Mesothelial cell of epicardium (in vitro differentiated cells): ENCODE measurements around the gene C20orf96. TPM values are rescaled to one million over a fixed set of nuclear protein-coding genes. Genes with fewer than 3 reads are reported as not detected.
"Not testable (repeated sequence)": the region's sequence is repeated elsewhere in the genome, so short reads cannot be mapped to it uniquely, and the experiment has no call there.

Source experiments
- DNase-seq, 2 experiments: peaks; one replicate each; pipeline ENCODE4 v3.0.0; 2021; ENCODE audit warnings: low spot score in 2 of 2; ENCODE audit not compliant: unreplicated experiment in 2 of 2
- H3K27ac Mint-ChIP-seq: 2 replicates; pipeline ENCODE4 v1.8.0; 2021; ENCODE audit warnings: mixed read lengths
- H3K27me3 Mint-ChIP-seq: 2 replicates; pipeline ENCODE4 v1.8.0; 2021; ENCODE audit warnings: low read depth, mixed read lengths
- H3K36me3 Mint-ChIP-seq: 2 replicates; pipeline ENCODE4 v1.8.0; 2021; ENCODE audit warnings: mixed read lengths
- H3K4me1 Mint-ChIP-seq: 2 replicates; pipeline ENCODE4 v1.8.0; 2021; ENCODE audit warnings: mixed read lengths
- H3K4me3 Mint-ChIP-seq: 2 replicates; pipeline ENCODE4 v1.8.0; 2021; ENCODE audit warnings: mild to moderate bottlenecking, moderate library complexity, mixed read lengths
- H3K9me3 Mint-ChIP-seq: 2 replicates; pipeline ENCODE4 v1.8.0; 2021; ENCODE audit warnings: mixed read lengths
- total RNA-seq: library from RNA; stranded (reverse); gene quantifications from 3 replicates; pipeline ENCODE4 v1.2.1, GENCODE V29; 2021
- TF ChIP-seq, protein P1 (sequence below): fragments of 200-600 bp; sonication (generic); IDR thresholded peaks from one replicate; pipeline ENCODE4 v1.5.0; 2021; ENCODE audit warnings: antibody characterized with exemption; ENCODE audit not compliant: unreplicated experiment

The C20orf96 gene, protein sequence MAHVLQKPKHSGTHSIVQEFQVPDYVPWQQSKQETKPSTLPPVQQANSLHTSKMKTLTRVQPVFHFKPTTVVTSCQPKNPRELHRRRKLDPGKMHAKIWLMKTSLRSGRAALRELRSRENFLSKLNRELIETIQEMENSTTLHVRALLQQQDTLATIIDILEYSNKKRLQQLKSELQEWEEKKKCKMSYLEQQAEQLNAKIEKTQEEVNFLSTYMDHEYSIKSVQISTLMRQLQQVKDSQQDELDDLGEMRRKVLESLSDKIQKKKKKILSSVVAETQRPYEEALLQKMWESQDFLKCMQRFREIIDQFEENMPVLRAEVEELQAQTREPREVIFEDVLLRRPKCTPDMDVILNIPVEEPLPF
- 52.3 to 58.1 TPM (median 52.8 TPM) in 3 replicates for total RNA-seq

DNA sequence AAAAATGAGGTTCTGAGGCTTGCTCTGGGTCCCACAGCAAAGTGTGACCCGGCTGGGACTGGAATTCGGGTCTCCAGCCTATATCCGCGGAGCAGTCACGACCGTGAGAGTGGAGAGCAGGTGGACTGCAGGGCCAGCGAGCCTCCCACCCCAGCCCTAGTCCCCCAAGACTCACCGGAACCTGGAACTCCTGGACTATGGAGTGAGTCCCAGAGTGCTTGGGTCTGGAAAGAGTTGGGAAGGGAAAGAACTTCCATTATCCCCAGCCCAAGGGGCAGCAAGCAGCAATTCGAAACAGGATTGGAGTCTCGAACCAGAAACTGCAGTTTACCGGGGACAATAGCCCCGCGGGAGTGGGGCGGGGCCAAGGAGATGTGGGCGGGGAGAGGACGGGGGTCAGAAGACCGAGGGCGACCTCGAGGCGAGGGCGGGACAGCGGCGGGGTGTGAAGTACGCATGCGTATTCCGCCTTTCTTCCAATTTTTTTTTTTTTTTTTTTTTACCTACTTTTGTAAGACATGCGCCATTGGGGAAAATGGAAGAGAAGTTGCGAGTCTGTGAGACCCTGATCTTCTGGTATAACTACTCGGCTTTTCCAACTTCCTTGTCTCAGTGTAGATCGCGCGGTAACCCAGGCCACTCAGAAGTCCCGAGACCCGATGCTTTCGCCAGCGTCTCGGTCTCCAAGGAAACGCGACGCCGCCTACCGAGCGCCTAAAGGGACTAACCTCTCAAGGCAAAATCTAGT, at the start of gene C20orf96:
TSS of gene C20orf96 (minus strand) at position 667 of the 748 bp plus-strand sequence. CDS start at position 527, 140 bp downstream.
- H3K27ac Mint-ChIP-seq = no peak within 1 kb of the TSS

DNA sequence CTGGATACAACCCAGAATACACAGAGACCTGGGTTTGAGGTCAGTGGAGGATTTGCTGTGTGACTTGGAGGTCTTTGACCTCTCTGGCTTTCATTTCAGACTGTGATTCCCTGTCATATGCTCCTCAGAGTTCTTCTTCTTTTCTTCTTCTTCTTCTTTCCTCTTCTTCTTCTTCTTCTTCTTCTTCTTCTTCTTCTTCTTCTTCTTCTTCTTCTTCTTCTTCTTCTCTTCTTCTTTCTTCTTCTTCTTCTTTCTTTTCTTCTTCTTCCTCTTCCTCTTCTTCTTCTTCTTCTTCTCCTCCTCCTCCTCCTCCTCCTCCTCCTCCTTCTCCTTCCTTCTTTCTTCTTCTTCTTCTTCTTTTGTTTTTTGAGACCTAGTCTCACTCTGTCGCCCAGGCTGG, 45.5 kb upstream of the C20orf96 start:
- H3K27me3 Mint-ChIP-seq, H3K4me3 Mint-ChIP-seq, H3K36me3 Mint-ChIP-seq, H3K4me1 Mint-ChIP-seq, H3K9me3 Mint-ChIP-seq, DNase-seq, H3K27ac Mint-ChIP-seq: not testable (repeated sequence)

More for the DNA sequence above, at the start of gene C20orf96:
- peak; percentile 75 to 86 for DNase-seq
- Mint-ChIP-seq H3K36me3 (peaks cover 12% of the 10 kb centered on the region), H3K4me3 (no peak within 1 kb of the TSS), H3K27me3 (no peaks in the 10 kb centered on the region), H3K4me1 (peaks cover 14% of the 10 kb centered on the region), H3K9me3 (no peaks in the 10 kb centered on the region)
- TF ChIP-seq, protein P1, sequence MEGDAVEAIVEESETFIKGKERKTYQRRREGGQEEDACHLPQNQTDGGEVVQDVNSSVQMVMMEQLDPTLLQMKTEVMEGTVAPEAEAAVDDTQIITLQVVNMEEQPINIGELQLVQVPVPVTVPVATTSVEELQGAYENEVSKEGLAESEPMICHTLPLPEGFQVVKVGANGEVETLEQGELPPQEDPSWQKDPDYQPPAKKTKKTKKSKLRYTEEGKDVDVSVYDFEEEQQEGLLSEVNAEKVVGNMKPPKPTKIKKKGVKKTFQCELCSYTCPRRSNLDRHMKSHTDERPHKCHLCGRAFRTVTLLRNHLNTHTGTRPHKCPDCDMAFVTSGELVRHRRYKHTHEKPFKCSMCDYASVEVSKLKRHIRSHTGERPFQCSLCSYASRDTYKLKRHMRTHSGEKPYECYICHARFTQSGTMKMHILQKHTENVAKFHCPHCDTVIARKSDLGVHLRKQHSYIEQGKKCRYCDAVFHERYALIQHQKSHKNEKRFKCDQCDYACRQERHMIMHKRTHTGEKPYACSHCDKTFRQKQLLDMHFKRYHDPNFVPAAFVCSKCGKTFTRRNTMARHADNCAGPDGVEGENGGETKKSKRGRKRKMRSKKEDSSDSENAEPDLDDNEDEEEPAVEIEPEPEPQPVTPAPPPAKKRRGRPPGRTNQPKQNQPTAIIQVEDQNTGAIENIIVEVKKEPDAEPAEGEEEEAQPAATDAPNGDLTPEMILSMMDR = no peak

DNA sequence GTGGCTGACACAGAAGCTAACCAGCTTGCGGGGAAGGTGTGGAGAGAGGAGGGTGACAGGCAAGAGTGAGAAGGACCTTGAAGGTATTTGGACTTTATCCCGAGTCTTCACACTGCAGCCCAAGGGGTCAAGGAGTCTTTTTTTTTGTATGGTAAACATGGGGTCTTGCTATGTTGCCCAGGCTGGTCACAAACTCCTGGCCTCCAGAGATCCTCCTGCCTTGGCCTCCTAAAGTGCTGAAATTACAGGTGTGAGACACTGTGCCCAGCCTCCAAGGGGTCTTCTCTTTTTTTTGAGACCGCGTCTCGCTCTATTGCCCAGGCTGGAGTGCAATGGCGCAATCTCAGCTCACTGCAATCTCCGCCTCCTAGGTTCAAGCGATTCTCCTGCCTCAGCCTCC, 44.0 kb upstream of the C20orf96 start:
- peaks cover 10% of the 10 kb centered on the region for H3K36me3 Mint-ChIP-seq
- TF ChIP-seq, protein P1 = no peak
- no peak overlapping the region for H3K27ac Mint-ChIP-seq
- H3K9me3 Mint-ChIP-seq = no peaks in the 10 kb centered on the region
- H3K27me3 Mint-ChIP-seq = no peaks in the 10 kb centered on the region
- no peak overlapping the region for H3K4me3 Mint-ChIP-seq
- no peak for DNase-seq
- peaks cover 13% of the 10 kb centered on the region for H3K4me1 Mint-ChIP-seq

DNA sequence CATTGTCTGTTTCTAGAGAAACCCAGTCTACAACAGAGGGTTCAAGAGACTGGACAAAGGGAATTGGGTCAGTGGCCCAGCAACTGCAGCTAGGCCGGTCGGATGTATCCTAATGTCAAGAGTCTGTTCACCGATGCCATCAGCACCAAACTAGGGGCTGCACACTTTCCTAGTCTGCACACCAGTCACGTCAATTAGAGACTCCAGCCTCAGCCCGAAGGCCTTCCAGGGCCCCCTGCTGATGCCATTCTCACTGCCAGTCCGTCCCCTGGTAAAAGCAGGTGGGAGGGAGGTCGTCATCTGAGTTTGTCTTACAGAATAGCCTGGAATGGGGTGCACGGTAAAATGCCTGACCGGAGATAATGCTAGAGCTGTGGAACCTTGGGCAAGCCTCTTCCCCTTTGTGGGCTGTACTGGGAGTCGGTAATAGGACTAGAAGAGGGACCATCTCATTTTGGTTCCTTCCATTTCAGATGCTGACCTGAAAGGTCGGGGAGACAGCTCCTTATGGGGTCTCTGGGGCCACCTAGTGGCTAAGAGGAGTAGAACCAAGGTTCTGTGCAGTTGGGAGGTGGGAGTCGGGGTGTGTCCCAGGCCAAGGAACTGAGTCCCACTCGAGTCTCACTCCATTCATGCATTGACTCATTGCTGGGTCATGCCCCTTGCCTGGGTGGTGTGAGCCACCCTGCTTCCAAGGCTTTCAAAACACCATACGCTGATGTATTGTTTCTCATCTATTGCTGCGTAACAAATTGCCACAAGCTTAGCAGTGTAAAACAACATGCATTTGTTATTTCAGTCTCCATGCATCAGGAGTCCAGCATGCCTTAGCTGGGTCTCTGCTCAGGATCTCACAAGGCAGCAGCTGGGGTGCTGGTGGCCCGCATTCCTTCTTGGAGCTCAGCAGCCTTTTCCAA, 39.9 kb upstream of the C20orf96 start:
- peak in 1 of 2 experiments; percentile 49 for DNase-seq
- Mint-ChIP-seq H3K9me3 (no peaks in the 10 kb centered on the region), H3K36me3 (peaks cover 10% of the 10 kb centered on the region), H3K4me1 (peaks cover 33% of the 10 kb centered on the region), H3K27me3 (no peaks in the 10 kb centered on the region), H3K4me3 (peak overlapping the region; percentile 41), H3K27ac (peak overlapping the region; percentile 71)
- TF ChIP-seq, protein P1 = peak; percentile 75

DNA sequence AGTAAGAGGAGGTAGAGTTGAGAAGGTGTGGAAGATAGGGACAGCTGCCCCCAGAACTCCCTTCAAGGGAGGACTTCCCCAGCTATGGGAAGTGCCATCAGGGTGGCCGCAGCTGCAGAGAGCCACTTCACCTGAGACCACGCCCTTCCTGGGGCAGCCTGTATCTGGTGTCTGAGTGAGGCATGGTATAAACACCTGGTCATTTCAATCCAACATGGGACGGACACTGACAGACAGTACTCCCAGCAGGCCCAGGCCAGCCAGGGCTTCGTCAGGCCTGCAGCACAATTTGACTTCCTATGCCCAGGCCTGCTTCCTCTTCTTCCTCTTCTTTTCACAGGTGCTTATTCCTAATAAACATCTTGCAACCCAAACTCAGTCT, 39.3 kb upstream of the C20orf96 start:
- Mint-ChIP-seq H3K9me3 (no peaks in the 10 kb centered on the region), H3K27ac (peak overlapping the region; percentile 64), H3K4me1 (peaks cover 33% of the 10 kb centered on the region), H3K27me3 (no peaks in the 10 kb centered on the region), H3K4me3 (peak overlapping the region; percentile 89), H3K36me3 (peaks cover 10% of the 10 kb centered on the region)
- DNase-seq = no peak
- TF ChIP-seq, protein P1 = no peak
